SHP77 (cell line): Measurements from ENCODE around the gene CENPP.
"Not testable (repeated sequence)": the region's sequence is repeated elsewhere in the genome, so short reads cannot be mapped to it uniquely, and the experiment has no call there.

Experiments used
- DNase-seq, 2 experiments: peaks; one replicate each; lab custom pipeline; 2025; lab: John Stamatoyannopoulos, UW

CENPP gene

DNA sequence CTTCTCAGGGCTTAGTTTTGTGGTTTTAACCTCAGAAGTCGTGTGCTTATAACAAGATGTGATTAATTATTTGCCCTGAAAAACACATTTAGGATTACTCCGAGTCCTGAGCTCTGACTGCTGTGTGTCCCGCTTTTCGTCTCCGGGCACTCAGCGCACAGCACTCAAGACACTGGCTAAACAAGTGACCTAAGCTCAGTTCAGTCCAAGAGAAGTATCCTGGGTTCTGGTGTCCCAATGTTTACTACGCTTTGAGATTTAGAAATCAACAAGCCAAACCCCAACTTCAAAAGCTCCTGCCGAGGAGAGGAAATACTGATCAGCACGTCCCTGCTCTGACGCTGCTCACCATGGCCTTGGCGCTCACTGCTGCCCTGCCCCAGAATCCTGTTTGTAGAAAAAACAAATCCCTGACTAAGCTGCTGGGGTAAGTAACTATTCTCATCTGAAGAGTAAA is 290.9 kb downstream of the CENPP start:
- no peak for DNase-seq

DNA sequence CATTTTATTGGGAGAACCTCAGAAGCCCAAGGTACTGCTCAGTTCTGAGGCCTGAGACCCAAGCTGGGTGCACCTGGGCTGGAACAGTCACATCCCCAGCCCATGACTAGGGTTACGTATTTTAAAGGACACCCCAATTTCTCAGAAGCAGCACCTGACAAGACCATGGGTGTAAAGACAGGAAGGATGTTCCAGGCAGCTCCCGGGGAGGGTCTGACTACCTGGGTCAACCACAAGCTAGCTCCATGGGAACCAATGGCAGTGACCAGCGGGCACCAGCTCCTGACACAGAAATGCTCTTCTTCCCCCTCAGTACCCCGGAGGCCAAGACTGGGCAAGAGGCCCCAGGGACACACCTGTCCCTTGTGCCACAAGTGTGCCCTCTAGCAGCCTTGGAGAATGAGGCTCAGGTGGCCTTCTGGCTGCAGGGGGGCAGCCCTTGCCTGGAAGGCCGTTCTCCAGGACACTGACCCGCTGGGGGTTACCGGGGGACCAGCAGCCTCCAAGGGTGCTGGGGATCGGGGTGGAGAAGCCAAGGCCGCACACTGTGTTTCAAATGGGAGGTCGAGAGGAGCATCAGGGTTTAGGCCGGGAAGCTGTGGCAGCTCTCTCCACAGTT is 291.6 kb downstream of the CENPP start:
- no peak for DNase-seq

DNA sequence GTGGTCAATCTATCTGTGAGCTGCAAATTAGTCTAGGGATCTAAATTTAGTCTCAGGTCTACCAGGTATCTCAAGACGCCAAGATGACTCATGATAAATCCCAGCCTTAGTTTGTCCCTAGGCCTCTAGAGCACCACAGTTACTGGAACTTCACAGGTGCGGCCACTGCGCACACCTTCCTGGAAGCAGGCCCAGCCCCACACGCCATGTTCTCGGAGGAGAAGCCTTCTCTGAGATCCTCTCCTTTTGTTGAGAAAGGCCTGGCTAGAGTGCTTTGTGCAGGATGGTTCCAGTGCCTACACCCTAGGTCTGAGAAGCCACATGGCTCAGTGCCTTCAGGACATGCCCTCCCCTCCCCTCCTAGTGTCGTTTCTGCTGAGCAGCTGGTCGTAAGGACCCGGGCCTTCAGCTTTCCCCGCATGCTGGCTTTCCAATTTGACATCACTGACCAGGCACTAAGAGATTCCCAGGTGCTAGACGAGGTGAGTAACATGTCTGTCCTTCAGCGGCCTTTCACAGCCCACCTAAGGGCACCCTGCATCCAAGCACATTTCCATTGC is 292.3 kb downstream of the CENPP start:
- DNase-seq: no peak

DNA sequence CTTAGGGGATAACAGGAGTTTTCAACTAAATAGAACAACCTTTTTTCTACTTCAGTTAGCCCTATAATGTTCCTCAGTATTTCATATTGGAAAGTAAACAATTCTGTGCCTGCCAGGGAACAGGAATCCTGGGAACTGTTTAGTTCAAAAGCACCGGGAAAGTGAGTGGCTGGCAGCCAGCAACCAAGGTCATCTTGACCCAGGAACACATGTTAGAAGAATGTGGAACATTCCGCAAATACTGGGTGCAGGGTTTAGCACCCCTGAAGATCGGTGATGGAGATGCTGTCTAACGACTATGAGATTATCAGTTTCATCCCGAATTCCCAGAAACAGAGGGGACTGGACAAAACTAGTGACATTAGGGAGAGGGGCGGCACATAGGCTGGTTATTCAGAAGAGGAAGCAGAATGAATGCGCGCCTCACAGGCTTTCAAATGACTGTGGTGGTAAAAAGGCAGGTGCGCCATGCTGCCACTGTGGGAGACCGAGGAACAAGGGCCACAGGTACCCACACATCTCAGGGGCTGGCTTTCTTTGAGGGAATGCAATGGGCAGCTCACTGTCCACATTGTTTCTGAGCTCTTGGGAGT is 293.0 kb downstream of the CENPP start:
- no peak for DNase-seq

DNA sequence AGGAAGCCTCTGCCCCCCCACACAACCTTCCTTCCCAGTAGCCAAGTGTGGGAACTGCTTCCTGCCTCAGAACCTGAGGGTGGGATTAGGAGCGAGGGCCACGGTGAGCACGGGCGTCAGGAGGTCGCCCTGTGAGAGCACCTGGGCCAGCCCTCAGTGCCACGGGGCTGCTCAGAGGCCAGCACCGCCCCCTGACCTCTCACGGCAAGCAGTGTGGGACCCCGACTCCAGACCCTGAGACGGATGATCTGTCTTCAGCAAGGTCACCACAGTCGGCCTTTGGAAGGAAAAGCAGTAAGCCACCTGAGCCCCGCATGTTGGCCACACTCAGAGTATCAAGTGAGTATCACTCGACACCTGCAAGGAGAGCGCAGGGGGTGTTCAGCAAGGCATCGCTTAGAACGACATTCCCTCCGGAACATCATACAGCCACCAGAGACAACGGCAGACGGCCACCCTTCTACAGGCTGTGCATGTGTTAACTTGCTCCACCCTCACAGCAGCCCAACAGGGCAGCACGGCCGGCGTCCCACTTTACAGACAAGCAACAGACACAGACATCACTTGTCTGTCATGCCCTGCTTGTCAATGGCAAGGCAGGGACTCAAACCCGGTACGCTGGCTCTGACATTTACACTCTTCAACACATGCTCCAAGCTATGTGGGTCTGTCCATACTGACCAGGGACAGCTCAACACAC is 294.0 kb downstream of the CENPP start:
- no peak for DNase-seq

DNA sequence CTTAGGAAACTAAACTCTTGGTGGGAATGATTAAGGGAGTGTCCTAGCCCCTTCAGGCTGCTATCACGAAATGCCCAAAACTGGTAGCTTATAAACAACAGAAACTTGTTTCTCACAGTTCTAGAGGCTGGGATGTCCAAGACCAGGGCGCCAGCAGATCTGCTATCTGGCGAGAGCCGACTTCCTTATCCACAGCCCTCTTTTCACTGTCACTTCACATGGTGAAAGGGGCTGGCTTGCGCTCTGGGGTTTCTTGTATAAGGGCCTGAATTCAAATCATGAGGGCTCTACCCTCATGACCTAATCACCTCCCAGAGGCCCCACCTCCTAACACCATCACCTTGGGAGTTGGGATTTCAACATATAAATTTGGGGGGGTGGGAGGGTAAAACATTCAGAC is 295.1 kb downstream of the CENPP start:
- no peak for DNase-seq

DNA sequence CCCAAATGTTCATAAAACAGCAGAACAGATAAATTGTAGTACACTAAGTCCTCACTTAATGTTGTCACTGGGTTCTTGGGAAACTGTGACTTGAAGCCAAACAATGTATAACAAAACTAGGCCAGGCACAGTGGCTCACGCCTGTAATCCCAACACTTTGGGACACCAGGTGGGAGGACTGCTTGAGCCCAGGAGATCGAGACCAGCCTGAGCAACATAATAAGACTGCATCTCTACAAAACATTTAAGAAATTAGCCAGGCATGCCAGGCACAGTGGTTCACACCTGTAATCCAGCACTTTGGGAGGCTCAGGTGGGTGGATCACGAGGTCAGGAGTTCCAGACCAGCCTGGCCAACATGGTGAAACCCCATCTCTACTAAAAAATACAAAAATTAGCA is 298.2 kb downstream of the CENPP start:
- not testable (repeated sequence) for DNase-seq

DNA sequence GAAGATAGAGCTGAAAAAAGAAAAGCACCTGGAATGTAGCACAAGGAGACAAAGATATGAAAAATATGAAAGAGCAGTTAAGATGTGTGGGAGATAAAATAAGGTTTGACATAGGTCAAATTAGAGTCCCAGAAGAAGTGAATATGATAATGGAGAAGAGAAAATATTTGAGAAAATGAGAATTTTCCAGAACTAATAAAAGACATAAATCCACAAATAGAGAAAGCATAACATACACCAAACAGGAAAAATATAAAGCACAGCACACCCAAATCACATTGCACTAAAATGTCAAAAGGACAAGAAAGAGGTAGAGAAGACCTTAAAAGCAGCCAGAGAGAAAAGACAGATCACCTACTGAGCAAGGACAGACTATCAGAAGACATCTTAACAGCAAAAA is 300.7 kb downstream of the CENPP start:
- no peak for DNase-seq

DNA sequence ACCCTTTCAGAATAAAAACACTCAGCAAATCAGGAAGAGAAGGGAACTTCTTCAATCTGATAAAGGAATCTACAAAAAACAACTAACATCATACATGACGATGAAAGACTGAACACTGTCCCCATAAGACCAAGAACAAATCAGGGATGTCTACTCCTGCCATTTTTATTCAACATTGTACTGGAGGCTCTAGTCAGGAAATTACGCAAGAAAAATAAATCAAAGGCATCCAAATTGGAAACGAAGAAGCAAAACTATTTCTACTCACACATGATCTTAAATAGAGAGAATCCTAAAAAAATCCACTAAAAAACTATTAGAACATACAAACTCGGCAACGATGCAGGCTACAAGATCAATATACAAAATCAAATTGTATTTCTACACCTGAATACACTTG is 301.9 kb downstream of the CENPP start:
- no peak for DNase-seq

DNA sequence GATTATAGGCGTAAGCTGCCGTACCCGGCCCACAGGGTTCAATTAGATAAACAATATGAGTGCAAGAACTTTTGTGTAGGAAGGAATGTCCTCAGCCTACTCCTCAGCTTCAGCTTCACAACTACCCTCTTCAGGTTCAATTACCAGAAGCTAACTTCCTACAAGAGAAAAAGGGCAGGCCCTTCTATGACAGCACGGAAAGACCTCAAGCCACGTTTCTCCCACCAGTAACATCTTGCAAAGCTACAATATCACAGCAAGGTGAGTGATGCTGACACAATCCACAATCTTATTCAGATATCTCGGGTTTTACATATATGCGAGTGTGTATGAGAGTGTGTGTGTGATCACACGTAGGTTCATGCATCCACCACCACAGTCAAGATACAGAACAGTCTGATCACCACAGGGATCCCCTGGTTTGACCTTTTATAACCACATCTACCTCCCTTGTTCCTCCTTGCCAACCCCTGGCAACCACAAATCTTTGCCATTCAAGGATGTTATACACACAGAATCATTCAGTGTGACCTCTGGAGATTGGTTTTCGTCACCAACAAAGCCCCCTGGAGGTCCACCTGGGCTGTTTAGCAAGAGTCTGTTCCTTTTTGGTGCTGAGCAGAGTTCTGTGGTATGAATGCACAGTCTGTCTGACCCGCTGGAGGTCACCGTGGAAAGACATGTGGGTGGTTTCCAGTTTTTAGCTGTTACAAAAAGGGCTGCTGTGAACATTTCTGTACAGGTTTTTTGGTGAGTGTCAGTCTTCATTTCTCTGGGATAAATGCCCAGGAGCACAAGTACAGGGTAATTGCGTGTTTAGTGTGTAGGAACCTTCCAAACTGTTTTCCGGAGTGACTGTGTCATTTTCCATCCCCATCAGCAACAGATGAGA is 305.9 kb downstream of the CENPP start:
- DNase-seq: no peak

DNA sequence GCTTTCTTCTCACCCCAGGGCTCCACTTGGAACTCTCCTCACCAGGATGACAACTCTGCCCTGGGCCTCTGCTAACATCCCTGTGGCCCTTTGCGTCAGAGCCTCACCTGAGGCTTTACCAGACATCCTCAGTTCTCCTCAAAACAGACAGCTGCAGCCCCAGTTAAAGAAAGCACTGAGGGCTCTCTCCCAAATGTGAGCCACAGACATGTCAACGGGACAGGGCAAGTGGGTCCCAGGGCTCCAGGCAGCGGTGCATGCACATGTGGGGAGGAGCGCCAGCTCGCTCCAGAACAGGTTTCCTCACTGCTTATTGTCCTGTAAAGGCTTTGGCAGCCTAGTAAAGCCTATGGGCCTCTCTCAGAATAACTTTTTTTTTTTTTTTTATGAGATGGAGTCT is 306.9 kb downstream of the CENPP start:
- DNase-seq: no peak

DNA sequence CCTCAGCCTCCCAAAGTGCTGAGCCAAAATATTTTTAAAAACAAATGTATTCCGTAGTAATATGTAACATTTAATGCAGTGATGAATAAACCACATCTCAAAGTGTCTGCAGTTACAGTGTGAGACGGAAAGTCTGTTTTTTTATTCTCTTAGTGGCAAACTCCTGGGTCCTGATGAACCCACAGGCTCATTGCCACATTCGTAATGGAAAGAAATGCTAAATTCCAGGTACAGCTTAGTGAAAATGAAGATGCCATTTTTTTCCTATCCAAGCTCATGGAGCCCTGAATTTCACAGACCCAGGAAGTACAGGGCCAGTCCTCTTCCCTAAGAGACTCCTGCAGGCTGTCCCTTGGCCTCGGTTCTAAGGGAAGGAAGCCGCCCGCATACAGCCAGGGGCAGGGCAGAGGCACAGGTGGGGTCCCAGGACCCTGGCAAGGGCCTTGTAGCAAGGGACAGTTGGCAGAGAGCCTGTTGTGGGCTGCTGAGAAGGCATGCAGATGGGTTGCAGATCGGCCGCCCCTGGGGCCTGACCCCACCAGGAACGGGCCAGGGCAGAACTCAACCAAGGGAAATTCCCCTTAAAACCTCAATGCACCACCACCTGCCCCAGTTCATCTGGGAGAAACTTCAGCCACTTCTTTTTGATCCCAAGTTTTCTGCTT is 308.0 kb downstream of the CENPP start:
- no peak for DNase-seq

DNA sequence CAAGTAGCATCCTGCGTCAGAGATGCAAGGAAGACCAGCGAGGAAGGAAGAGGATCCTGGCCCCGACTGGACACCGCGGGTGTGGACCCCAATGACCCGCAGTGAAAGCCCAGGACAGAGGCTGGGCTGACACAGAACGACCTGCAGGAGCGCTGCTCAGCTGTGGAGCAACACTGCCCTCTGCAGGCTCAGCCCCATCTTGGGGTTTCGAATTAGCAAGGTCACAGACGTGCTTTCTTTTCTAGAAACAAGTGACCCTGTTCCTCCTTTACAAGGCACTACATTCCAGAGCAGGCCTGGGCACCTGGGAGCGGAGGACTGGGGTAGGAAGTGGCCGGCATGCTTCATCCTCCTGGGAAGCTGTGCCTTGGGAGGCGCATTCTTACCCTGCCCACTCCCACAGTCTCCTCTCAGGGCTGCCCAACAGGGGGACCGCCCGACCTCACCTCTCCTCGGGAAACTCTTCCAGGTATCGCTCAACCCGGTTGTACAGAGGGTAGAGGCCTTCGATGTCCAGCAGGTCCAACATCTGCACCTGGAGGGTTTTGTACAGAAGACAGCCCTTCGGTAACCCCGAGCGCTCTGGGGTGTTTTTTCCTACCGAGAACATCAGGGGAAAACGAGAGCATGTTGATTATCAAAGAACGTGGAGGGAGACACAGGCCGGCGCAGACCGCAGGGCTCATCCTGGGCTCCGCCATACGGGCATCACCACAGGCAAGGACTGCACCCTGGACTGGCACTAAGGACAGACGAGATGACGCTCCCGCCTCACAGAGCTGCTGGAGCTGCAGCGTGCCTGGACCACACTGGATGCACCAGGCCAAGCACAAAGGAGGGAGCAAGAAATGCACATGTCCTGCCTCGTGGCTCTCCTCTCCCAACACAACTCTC is 309.2 kb downstream of the CENPP start:
- peak; percentile 20 to 55 for DNase-seq

DNA sequence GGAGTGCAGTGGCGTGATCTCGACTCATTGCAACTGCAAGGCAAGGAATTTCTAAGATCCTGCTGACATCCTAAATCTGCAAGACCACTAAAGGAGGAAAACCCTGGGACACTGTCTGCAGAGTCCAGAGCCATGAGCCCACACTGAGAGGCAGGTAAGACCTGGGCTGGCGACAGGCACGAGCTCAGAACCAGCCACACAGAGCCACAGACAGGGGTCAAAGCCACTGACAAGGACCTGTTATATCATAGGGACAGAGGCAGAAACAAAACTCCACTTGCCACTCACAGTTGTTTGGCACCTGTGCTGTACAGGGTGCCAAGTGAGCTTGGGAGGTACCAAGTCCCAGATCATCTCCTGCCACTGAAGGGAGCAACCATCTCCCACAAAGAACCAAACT is 310.0 kb downstream of the CENPP start:
- no peak for DNase-seq

DNA sequence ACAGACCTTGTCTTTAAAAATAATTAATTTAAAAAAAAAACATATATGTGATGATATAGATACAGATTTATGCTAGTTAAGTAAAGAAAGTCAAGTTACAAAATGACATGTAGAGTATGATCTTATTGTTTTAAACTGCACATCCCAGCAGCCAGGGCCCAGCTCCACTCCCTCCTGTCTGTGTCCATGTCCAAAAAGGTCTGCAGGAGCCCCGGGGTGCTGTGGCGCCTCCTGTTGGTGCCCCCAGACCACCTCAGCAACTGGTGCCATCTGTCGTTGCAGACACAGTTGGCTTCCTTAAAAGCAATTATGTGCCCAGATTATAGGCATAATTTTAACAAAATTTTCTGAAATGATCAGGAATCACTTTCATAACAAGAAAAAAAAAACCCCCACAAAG is 310.9 kb downstream of the CENPP start:
- no peak for DNase-seq

DNA sequence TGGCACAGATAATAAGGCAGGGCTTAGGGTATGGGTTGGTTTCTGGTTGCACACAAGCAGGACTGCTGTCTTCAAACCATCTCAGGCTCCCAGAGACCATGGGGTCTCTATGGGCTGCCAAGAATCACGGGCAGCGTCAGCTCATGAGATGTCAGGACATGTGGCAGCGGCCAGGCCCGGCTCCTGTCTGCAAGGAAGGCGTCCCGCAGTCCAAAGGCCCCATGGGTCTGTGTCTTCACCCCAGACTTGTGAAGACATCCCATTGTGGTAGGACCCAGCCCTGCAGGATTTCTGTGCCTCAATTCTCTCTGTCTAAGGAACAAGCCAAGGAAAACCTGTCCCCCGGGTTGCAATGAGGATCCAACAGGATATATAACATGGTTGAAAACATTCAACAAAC is 311.6 kb downstream of the CENPP start:
- DNase-seq: no peak

DNA sequence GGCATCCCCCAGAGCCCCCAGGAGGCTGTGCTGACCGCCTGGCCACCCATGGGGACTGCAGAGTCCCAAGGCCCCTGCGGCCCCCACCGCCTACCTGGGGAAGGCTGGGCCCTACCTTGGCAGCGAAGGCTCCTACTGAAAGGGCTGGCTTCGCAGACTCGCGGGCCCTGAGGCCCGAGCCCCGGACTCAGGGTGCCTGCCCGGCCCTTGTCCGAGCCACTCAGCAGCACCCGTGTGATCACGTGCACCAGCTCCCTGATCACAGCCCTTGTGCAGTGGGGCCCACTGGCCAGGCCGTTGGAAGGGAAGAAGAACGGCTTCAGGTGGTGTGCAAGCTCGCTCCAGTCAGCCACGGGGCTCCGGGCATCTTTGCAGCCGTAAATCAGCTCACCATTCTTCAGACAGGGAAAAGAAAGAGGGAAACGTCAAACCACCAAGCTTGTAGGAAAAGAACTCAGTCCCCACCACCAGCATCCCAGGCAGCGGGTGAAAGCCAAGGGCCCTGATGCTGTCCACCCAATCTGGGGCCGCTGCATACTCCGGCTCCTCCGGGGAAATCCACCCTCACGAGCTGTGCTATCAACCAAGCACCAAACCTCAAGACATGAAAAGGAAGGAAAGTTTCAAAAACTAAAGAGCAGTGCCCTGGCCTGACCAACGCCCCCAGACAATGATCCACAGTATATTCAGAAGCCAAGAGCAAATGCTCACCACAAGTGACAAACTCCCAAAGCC is 312.3 kb downstream of the CENPP start:
- DNase-seq: no peak

DNA sequence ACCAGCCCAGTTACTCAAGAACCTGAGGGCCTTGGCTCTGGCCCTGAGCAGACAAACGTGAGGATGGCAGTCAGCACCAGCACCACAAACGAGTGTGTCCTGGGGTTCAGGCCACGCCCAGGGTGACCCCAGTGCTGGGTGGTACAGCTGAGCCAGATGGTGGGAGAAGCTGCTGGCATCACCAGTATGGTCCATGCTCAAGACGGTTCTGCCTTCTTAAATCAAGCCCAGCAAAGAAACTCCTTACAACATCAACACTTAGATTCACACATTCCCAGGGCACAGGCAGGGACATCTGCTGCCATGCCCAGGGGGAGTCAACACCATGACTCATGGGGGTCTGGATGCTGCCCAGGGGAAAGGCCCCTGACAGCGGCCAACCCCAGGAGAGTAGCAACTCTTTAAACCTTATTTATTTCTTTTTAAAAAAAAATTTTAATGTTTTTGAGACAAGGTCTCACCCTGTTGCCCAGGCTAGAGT is 312.9 kb downstream of the CENPP start:
- DNase-seq: no peak

DNA sequence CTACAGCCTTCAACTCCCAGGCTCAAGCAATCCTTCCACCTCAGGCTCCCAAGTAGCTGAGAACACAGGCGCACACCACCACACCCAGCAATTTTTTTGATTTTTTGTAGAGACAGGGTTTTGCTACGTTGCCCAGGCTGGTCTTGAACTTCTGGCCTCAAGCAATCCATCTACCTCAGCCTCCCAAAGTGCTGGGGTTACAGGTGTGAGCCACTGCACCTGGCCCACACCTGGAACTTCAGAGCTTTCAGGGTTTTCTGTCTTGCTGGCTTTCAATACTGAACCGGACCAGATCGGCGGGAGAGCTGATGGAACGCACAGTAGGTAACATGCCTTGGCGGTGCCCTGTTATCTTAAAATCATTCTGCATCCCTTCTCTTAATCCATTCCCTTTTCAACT is 313.4 kb downstream of the CENPP start:
- no peak for DNase-seq

DNA sequence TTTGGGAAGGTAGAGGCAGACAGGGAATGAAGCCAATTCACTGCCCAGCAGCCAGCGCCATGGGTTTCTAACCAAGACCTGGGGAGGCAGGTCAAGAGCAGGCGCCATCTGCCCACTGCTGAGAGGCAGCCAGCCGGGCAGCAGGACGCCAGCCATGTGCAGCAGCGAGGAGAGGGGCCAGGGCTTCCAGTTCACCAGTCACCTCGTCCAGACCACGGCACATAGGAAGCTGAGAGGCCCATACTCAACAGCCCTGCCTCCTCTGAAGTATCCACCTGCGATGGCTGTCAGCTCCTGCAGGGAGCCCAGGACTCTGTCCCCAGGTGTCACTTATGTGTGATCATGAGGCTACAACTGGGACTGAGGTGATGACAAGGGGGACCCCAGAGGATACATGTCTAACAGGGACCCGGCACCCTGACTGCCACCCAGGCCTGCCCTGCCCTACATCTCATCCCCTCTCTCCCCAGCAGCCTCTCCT is 314.1 kb downstream of the CENPP start:
- no peak for DNase-seq
